ENCODE measurements around the gene PKN1.

- no peak for TF ChIP-seq POLR2AphosphoS5 (IDR thresholded peaks at IDR 0.05)
- TF ChIP-seq CTCF (IDR thresholded peaks at IDR 0.05) = no peak
- no peak for TF ChIP-seq POLR2A (IDR thresholded peaks at IDR 0.05)
These were observed 4.2 kb upstream of the PKN1 start for GRCh38 chr19:14428882-14429416.

Data from stomach (tissue), 4 donors.